ENCODE measurements around the gene CSKMT.
"Not testable (repeated sequence)": the region's sequence is repeated elsewhere in the genome, so short reads cannot be mapped to it uniquely, and the experiment has no call there.

CSKMT gene

DNA sequence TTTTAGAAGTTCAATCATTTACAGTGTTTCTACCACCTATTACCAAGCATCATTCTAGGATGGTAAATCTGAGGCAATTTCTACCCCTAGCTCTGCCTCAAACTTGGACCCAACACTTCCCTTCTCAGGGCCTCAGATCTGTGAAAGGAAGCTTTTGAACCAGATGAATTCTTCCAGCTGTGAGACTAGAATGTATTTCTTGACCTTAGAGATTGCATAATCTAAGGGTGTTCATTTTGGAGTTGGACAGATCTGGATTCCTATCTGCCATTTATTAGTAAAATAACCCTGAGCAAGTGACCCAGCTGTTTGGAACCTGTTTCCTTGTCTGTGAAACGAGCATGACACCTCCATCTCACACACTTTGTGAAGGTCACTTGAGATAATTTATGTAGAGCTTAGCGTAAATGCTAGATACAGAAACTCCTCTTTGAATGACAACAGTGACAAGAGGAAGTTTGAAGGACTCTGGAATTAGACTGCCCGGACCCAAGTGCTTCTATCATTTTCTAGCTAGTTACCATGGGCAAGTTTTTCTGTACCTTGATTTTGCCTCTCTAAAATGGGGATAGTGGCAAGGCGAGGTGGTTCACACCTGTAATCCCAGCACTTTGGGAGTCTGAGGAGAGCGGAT lies 8.2 kb upstream of the CSKMT start:
- no peak for DNase-seq

DNA sequence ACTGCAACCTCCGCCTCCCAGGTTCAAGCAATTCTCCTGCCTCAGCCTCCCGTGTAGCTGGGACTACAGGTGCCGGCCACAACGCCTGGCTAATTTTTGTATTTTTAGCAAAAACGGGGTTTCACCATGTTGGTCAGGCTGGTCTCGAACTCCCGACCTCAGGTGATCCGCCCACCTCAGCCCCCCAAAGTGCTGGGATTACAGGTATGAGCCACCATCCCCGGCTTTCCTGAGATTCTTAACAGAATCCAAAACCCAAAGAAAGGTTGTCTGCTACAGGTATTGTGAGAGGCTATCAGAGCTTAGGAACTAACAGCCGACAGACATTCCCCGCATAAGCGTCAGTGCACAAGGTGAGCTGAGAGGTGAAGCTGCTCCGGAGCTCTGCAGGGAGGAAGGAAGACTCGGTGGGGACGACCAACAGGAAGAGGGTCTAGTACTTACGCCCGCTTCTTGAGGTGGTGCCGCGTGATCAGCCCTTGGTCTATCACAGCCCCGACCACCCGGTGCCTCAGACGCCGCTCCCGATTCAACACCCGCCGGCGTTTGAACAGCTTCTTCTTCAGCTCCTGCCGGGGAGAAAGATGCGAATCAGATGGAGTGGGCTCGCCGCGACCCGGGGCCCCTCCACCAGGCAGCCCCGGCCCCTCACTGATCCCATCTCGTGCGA lies 572 bp upstream of the CSKMT start:
- DNase-seq, result peak; percentile 61 to 94 (median 93)

DNA sequence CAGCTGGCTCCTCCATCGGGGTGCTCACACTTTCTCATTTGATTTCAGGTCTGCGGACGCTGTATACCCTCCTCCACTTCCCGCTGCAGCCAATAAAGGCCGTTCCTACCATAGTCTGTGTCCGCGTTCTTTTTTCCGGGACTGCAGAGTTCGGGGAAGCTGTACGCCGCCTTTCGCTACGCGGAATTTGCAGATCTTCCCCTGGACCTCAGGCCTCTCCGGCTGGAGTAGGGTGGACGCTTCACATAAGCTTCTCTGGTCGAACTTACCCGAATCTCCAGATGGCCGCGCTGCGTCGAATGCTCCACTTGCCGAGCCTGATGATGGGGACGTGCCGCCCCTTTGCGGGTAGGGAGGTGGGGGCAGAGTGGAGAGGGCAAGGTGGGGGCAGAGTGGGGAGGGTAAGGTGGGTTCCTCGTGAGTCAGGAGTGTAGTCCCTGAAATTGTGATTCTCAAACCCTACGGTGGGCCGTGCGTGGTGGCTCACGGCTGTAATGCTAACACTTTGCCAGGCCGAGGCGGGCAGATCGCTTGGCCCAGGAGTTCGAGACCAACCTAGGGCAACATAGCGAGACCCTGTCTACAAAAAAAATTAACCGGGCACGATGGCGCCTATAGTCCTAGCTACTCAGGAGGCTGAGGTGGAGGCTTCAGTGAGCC lies 617 bp downstream of the CSKMT start:
- no peak for DNase-seq

DNA sequence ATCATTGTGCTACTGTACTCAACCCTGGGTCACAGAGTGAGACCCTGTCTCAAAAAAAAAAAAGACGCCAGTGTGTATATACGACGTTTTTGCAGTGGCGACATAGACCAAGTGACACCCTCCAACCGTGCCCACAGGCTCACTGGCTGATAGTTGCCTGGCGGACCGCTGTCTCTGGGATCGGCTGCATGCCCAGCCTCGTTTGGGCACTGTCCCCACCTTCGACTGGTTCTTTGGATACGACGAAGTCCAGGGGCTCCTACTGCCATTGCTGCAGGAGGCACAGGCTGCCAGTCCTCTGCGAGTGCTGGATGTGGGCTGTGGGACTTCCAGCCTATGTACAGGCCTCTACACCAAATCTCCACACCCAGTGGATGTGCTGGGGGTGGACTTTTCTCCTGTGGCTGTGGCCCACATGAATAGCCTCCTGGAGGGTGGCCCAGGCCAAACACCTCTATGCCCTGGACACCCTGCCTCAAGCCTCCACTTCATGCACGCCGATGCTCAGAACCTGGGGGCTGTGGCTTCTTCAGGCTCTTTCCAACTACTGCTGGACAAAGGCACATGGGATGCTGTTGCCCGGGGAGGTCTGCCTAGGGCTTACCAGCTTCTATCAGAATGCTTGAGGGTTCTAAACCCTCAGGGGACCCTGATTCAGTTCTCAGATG lies 1.3 kb downstream of the CSKMT start:
- no peak for DNase-seq

DNA sequence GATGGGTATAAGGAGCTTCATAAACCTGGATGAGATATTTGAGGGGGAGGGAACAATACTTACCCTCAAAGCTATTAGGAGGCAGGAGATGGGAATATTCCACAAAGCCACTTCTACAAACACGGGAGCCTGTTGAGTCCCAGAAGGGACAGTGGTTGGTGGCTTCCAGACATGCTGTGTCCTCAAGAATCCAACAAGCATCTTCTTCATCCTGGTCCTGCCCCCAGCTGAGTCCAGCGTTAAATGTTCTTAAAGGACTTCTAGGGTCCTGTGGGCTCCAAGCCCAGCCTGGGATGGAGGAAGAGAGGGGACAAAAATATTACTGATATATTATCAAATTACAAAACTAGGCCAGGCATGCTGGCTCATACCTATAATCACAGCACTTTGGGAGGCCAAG lies 2.3 kb downstream of the CSKMT start:
- no peak for DNase-seq

DNA sequence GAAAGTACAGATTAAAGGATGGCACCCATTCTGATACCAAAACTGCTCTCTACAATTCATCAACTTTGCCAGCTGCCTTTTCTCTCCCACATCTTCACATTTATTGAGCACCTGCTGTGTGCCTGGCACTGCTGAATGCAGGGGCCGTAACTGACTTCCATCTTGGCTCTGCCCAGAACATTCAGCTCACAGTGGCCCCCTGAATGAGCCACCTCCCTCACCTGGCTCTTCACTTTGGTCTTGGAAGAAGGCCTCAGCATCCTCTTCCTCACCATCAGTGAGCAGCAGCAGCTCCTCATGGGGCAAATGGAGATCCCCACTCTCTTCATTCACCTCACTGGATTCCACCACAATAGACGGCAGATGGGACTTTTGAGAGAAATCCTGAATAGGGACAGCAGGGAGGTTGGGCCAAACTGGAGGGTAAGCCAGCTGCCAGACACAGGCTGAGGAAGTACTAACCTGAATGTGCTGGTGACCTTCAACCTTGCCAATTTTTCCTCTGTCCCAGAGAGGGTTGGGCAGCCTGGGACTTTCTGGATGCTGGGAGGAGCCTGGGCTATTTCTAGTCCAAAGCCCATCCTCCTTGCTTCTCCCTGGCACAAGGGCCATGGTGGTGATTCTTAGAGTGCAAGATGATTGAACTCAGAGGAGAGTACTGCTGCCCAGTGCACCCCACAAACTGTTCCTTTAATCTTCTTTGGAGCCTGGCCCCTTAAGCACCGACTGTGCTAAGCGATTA lies 4.5 kb downstream of the CSKMT start:
- DNase-seq, result no peak

DNA sequence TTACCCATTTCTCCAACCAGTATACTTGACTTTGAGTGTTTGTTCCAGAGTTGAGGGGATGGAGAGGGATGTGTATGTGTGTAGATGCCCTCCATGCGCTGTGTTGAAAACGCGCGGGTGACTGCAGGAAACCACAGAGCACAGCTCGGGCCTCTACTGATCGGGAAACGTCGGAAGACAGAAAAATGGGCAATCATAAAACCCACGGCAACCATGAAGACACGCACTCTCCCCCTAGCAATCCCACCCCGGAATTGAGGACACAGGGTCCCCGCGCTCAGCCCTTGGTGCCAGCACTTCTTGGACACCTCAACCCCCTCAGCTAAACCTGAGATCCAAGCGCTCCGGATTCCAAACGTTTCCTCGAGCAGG lies 6.1 kb downstream of the CSKMT start:
- DNase-seq, result no peak

DNA sequence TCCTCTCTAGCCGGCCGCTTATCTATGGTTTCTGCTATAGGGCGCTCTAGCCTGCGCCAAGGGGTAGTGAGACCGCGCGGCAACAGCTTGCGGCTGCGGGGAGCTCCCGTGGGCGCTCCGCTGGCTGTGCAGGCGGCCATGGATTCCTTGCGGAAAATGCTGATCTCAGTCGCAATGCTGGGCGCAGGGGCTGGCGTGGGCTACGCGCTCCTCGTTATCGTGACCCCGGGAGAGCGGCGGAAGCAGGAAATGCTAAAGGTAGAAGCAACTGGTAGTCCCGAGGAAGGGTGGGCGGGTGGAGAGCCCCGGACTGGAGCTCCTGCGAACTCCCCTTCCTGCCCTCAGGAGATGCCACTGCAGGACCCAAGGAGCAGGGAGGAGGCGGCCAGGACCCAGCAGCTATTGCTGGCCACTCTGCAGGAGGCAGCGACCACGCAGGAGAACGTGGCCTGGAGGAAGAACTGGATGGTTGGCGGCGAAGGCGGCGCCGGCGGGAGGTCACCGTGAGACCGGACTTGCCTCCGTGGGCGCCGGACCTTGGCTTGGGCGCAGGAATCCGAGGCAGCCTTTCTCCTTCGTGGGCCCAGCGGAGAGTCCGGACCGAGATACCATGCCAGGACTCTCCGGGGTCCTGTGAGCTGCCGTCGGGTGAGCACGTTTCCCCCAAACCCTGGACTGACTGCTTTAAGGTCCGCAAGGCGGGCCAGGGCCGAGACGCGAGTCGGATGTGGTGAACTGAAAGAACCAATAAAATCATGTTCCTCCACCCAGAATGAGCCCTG lies 6.7 kb downstream of the CSKMT start, which contains the start of the genes LBHD1 and UQCC3:
Gene LBHD1, minus strand, starts transcription at position 660 of the 782 bp plus-strand sequence. CDS start 2,236 bp downstream, outside the sequence.
Gene UQCC3, plus strand, starts transcription at position 66 of the 782 bp plus-strand sequence. Its CDS starts 73 bp downstream, at position 139.
- DNase-seq, result peak; percentile 90 to 93 (median 91)

DNA sequence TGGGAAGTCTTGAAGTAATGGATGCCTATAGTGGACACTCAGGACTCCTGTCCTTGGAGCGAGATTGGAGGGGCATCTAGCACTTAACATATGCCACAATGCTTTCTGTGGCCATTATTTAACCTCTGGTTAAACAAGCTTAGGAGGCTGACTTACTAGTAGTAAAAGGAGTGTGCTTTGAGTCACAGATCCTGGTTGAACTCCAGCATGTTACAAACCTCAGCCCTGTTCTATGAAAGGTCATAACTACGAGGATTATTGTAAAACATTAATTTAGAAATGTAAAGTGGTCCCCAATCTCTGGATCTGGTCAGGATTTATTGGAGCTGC lies 8.0 kb downstream of the CSKMT start:
- DNase-seq, result no peak

DNA sequence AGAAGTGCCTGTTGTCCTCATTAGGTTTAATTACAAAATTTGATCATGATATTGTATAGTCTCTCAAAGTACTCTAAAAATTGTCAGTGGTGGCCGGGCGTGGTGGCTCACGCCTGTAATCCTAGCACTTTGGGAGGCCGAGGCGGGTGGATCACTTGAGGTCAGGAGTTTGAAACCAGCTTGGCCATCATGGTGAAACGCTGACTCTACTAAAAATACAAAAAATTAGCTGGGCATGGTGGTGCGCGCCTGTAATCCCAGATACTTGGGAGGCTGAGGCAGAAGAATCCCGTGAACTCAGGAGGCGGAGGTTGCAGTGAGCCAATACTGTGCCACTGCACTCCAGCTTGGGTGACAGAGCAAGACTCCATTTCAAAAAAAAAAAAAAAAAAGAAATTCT lies 10.3 kb downstream of the CSKMT start:
- DNase-seq, result not testable (repeated sequence)

DNA sequence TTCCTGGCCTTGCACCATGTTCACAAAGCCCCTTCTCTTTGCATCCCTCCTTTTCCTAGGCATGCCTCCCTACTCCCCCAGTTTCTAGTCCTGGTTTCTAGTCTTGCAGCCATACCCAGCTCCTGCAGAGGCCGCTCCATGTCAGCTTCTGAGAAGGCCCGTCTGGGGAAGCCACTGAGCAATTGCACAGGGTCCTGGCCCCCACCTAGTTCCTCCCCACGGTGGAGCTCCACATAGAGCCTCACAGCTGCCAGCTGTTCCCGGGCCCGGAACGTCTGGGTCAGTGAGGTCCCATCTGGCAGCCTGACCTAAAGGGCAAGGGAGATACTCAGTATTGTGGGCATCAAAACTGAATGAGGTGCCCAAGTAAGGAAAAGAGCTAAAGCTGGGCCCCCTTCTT lies 11.6 kb downstream of the CSKMT start:
- no peak for DNase-seq

DNA sequence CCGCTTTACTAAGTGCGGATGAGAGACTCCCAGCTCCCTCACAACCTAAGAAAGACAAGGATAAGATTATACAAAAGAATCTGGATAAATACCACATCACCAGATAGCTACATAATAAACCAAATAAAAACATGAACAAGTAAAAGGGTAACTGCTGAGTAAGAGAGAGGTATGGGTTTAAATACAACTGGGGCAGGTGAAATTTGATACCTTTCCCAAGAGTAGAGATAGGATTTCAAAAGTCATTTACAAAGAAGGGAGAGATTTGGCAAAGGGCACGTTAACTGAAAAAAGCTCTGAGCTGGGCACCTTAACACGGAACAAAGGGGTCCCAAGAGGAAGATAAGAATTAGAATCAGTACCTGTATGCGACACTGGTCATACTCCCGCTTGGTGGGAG lies 12.0 kb downstream of the CSKMT start:
- no peak for DNase-seq

DNA sequence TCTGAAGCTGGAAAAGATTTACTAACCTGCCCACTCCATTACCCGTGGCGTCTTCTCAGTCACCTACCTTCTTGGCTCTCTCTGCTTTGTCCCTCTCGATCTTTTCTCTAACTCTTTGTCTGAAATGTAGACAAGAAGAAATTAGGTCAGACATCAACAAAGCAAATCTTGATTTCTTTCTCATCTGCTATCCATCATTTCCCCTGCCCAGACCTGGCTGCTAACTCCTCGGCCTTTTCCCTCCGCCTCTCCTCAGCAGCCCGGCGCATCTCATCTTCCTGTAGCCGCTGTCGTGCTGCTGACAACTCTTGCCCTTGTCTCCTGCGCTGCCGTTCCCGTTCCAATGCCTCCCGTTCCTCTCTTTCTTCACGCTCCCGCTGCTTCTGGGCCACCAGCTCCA lies 12.6 kb downstream of the CSKMT start:
- DNase-seq, result no peak

DNA sequence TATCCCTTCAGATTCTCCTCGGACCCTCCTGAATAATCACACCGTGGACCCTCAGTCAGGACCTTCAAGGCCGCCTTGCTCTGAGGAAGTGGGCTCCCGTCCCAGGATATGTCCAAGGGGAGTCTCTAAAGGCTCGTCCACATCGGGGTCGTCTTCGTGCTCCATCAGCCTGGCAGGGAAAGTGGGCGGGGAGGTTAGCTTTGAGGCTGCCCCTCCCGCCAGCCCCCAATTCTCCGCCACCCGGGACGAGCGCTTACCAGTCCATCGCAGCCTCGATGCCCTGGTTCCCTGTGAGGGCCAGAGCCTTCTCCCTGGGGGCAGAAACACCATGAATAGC lies 13.3 kb downstream of the CSKMT start:
- DNase-seq, result no peak

DNA sequence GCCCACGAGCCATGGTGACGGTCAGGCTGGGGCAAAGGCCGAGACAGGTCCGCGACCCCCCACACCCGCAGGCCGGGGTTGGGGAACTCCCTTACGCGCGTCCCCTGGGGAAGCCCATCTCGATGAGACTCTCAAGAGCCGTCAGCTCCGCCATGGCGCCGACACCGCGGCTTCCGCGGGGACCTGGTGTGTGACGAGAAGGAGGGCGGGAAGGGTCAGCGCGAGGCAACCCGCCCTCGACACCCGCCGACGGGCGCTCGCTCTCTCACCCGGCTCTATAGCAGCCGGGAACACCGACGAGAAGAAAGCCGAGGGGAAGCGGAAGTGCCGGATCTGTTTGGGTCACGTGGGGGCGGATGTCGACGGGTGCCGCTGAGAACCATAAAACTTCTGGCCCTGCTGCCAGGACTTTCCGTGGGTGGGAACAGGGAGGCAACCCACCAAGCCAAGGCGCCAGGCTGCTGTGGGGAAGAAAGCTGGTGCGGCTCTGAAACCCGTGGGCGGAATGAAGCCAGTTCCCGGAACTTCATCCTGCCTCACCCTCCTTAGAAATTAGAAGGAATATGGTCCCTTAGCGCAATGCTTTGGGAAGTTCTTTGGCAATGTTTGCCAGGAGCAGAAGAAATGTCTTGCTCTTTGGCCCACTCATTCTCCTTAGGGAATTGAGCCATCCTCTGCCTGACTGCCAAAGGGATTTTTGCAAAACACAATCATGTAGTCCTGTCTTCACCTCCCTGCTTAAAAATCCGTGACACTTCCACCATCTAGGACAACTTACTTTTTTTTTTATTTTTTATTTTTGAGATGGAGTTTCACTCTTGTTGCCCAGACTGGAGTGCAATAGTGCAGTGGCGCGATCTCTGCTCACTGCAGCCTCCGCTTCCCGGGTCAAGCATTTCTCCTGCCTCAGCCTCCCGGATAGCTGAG lies 13.9 kb downstream of the CSKMT start, which contains the start of gene UBXN1:
Gene UBXN1, minus strand, starts transcription at position 304 of the 927 bp plus-strand sequence. Its CDS starts 150 bp downstream, at position 154.
- peak; percentile 83 to 90 (median 83) for DNase-seq

DNA sequence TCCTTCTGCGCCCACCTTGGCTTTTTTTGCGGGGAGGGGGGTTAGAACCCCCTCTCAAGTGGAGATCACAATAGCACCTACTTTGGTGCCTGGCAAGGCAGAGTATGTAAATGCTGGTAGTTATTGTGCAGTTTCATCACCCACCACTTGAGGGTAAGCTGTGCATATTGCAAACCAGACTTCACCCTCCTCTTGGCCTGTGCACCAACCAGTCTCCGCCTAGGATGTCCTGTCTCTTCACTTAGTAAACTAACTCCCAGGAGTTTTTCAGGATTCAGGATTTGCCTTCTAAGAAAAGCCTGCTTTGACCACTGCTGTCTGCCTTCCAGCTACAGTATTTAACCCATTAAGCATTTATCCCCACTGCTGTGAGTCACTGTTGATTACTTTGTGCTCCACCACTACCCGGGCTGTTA lies 15.7 kb downstream of the CSKMT start:
- peak in 2 of 3 experiments; percentile 32 to 50 for DNase-seq

DNA sequence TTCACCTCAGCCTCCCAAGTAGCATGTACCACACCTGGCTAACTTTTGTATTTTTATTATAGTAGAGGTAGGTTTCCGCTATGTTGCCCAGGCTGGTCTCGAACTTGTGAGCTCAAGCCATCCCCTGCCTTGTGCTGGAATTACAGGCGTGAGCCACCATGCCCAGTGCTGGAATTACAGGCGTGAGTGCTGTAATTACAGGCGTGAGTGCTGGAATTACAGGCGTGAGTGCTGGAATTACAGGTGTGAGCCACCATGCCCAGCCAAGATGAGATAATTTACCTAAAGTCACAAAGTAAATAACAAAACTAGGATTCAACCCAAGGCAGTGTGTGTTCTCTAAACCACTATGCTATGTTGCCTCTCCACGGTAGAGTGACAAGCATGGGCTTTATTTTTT lies 17.4 kb downstream of the CSKMT start:
- DNase-seq, result peak in 1 of 3 experiments; percentile 14

DNA sequence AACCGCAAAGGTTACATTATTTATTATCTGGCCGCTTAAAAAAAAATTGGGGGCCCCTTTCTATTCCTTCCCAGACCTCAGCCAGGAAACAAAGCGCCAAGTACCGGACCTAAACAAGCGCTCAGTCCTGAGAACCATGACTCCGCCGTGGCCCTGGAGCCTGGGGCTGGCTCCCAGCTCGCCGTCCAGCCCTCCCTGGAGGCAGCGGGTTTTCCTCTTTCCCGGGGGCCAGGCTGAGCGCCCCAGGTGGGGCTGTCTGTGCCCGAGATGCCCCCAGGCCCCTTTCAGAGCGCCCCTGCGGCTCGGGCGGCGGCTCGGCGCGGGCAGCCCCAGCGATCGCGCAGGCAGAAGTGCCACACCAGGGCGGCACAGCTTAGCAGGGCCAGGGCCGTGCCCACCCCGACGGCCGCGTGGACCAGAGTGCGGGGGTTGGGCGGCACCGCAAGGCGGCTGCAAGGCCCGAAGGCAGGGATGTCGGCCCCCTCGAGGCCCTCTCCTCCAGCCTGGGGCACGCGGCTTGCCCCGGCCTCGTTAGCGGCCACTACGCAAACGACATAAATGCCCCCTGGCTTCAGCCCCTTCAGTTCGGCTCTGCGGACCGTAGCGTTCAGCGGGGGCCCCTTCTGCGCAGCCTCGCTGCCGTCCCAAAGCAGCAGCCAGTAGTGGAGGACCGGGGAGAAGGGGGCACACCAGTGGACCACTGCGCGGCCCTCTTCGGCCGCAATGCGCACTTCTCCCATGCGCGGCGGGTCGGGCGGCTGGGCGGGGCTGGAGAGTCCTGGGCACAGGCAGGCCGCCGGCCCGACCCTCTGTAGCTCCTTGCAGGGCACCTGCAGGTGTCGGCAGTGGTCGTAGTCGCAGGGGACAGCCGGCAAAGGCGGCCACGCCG lies 22.6 kb downstream of the CSKMT start:
- no peak for DNase-seq

DNA sequence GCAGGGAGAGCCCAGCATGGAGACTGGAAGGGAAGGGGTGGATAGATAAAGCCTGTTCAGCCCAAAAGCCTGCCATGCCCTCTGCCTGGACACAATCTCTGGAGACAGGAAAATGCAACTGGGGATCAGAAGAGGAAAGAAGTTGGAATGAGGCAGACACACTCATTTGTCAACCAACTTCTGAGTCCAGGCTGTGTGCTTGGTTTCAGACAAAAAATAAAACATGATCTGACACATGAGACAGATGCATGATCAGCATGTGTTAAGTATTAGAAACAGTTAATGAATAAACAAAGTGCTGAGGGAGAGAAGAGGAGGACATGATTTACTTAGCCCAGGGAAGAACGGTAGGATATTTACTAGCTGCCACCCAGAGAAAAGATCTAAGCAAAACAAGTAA lies 23.4 kb downstream of the CSKMT start:
- no peak for DNase-seq

Measured in NCI-H1417 (cell line).